IPS-15b (cell line): ENCODE results near the gene ATG9B.
A peak's percentile ranks its signal among the peaks of the same experiment; 100 is the strongest.

Source experiments
- H3K27me3 ChIP-seq: one replicate; pipeline ENCODE4 v1.6.1; 2013; ENCODE audit warnings: low read length; ENCODE audit not compliant: control insufficient read depth, insufficient read depth
- H3K36me3 ChIP-seq: one replicate; pipeline ENCODE4 v1.6.1; 2013; ENCODE audit warnings: low read length; ENCODE audit not compliant: control insufficient read depth, insufficient read depth
- H3K4me1 ChIP-seq: one replicate; pipeline ENCODE4 v1.6.1; 2013; ENCODE audit warnings: mild to moderate bottlenecking, low read length; ENCODE audit not compliant: control insufficient read depth, insufficient read depth
- H3K4me3 ChIP-seq: one replicate; pipeline ENCODE4 v1.5.1; 2013; ENCODE audit warnings: low read depth, low read length
- H3K9ac ChIP-seq: one replicate; pipeline ENCODE4 v1.6.1; 2013; ENCODE audit warnings: low read depth, mild to moderate bottlenecking, low read length
- H3K9me3 ChIP-seq: one replicate; pipeline ENCODE4 v1.6.1; 2013; ENCODE audit warnings: mild to moderate bottlenecking, low read length; ENCODE audit not compliant: control insufficient read depth, insufficient read depth

ATG9B gene

DNA sequence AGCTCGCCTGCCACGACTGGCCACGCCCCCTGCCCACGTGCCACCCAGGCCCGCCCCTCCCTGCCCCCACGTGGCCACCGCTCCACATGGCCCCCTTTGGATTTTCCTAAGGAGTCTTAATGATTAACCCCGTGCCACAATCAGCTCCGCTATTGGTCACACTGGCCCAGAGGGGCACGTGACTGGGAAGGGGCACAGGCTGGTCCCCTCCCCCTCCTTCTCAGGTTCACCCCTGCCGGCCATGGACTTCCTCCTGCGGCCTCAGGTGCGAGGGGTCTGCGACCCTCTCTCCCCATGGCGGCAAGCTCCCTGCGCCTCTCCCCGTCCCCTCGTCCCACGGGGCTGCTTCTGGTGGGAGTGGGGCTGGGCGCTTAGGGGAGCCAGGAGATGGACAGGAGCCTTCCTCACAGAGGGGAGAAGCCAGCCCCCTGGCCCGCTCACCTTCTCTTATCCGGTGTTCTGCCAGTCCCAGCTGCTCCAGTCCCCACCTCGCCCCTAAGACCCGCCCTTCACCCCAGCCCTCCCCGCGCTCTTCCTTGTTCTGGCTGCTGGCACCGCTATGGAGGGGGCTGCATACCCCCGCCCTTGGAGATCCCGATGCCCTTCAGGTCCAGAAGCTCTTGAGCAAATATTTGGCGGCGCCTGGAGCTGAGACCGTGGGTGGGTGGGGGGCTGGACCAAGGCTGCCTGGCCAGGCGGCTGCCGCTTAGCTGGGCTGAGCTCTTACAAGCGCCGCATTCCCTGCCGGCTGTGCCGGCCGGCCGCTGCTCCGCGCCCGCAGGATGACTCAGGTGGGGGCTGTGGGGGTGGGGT is 38.3 kb upstream of the ATG9B start:
- Histone ChIP-seq H3K4me1 (peaks cover 3% of the 10 kb centered on the region), H3K36me3 (peaks cover 18% of the 10 kb centered on the region), H3K4me3 (peak overlapping the region; percentile 69), H3K9me3 (no peaks in the 10 kb centered on the region), H3K9ac (peak overlapping the region; percentile 37), H3K27me3 (peaks cover 6% of the 10 kb centered on the region)

DNA sequence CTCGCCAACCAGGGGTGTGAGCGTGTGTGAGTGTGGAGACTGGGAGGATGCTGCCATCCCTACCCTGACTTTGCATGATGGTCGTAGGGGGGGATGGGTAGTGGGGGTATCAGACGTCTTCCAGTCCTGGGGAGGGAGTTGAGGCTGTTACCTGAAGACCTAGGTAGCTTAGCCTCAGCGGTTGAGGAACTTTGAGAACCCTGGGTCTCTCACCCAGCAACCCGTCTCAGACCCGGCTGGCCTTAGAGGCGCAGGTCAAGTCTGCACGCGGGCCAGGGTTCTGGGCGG is 37.8 kb upstream of the ATG9B start:
- Histone ChIP-seq H3K9ac (no peak overlapping the region), H3K27me3 (peaks cover 7% of the 10 kb centered on the region), H3K4me1 (peaks cover 3% of the 10 kb centered on the region), H3K9me3 (no peaks in the 10 kb centered on the region), H3K36me3 (peaks cover 17% of the 10 kb centered on the region), H3K4me3 (peak overlapping the region; percentile 40)

DNA sequence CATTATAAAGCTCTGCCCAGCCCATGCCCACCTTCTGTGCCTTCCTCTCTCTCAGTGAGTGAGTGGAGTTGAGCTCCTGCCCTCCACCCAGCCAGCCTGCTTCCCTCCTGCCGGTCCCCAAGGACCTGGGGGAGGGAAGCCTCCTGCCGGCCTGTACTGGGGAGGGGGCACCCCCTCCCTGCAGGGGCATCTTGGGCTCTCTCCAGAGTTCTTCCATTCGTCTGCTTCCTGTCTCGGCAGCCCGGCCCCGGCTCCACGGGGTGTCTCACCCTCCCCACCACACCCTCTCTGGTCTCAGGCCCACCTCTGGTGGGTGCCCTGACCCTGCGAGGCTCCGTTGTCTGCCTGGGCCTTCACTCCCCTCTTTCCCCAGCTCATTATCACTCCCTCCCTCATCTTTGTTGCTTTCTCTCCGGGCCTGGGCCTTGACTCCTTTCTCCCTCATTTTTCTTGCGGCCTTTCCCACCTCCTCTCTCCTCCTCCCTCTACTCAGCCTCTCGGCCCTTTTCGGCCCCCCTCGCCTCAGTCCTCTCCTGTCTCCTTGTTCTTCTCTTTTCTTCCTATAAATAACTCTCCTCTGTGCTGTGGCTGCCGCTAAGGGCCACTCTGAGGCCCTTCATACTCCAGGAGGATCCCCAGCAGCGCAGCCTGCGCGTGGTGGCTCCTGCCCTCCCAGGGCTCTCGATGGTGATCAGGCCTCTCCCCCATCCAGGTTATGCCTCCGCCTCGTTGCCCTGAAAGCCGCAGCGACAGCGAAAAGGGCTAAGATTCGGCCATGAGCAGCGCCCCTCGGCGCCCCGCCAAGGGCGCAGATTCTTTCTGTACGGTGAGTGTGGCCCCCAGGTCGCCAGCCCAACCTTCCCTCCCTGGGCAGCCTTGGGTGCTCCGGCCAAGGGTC is 37.2 kb upstream of the ATG9B start:
- Histone ChIP-seq H3K9me3 (no peaks in the 10 kb centered on the region), H3K9ac (no peak overlapping the region), H3K36me3 (peaks cover 12% of the 10 kb centered on the region), H3K4me1 (peaks cover 3% of the 10 kb centered on the region), H3K4me3 (peak overlapping the region; percentile 74), H3K27me3 (peaks cover 12% of the 10 kb centered on the region)

DNA sequence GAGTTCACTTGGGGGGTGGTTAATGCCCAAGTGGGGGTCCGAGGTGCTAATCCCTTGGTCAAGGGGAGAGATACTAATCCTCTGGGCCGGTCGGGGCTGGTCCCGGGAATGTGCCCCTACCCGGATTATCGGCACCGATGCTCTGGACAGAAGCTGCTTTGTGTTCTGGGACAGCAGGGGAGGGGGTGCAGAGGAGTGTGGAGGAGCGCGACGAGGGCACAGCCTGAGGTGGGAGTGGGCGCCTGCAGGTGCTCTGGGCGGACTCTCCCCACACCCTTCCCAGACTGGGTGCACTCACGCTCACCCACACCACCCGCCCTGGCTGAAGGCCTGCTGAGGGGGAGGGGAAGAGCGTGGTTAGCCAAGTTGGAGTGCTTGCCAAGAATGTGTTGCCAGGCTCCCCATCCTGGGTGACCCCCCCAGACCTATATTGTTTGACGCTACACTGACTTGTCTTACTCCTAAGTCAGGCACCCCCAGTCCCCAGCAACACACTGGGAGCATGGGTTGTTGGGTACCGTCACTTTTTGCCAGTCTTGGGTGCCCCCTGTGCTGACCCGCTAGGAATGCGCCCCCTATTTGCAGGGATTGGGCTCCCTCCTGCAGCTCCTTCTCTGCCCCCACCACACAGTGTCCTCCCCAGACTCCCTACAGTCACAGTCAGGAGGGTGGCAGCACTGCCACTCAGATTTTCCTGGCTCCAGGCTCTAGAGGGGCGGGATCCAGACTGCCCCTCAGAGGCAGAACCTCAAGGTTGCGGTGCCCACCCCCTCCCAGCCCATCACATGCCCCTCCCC is 36.3 kb upstream of the ATG9B start:
- Histone ChIP-seq H3K9ac (peak overlapping the region; percentile 54), H3K27me3 (peaks cover 17% of the 10 kb centered on the region), H3K4me1 (peaks cover 3% of the 10 kb centered on the region), H3K4me3 (peak overlapping the region; percentile 74), H3K36me3 (peaks cover 7% of the 10 kb centered on the region), H3K9me3 (no peaks in the 10 kb centered on the region)

DNA sequence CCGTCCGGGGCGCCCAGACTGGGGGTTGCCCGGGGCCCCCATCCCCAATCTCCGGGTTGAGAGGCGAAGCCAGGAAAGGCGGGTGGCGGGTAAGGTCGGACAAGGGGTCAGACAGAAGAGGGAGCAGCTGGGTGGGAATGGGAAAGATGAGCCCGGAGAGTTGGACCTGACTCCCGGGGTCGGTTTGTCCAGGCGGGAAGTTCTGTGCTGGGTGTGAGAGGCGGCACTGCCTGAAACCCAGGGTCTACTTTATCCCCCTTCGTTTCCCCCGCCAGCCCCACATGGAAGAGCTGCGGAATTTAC is 35.8 kb upstream of the ATG9B start:
- no peaks in the 10 kb centered on the region for H3K9me3 ChIP-seq
- H3K9ac ChIP-seq, result peak overlapping the region; percentile 54
- peaks cover 19% of the 10 kb centered on the region for H3K27me3 ChIP-seq
- peaks cover 3% of the 10 kb centered on the region for H3K36me3 ChIP-seq
- H3K4me1 ChIP-seq, result peaks cover 3% of the 10 kb centered on the region
- H3K4me3 ChIP-seq, result peak overlapping the region; percentile 74

DNA sequence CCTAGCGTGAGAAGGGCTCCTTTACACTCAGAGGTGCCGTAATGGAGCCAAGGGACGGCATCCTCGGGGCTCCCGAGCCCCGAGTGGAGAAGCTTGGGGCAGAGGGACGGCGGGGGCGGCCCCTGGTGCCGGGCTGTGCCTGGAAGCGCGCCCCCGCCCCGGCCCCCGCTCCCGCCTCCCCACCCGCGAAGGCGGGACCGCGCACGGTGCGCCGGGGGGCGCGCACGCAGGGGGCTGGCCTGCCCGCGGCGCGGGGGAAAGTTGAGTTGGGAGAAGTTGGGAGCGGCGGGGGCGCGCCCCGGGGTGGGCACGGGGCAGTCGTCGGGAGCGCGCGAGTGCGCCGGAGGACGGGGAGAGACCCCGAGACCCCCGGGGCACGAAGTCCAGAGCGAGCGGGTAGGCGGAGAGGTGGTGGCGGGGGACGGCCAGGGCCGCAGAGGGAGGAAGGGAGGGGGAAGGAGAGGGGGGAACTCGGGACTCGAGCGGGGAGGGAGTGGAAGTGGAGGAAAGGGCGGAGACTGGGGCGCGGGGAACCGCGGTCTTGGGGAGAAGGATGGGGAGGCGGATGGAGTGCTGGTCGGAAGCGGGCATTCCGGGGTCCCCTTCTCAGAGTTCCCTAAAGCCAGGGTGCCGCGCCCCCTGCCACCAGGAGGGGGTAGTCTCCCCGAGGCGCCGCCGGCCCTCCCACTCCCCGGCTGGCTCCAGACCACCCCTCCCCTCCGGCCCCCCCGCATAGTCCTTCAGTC is 35.2 kb upstream of the ATG9B start, which contains the start of gene SLC4A2:
TSS of gene SLC4A2 (plus strand) at position 223 of the 746 bp plus-strand sequence. CDS start 2,399 bp downstream, outside the sequence.
- Histone ChIP-seq H3K4me3 (peak within 1 kb of the TSS; percentile 74), H3K27me3 (peaks cover 19% of the 10 kb centered on the region), H3K36me3 (peaks cover 2% of the 10 kb centered on the region), H3K4me1 (peaks cover 3% of the 10 kb centered on the region), H3K9me3 (no peaks in the 10 kb centered on the region), H3K9ac (peak within 1 kb of the TSS; percentile 54)

DNA sequence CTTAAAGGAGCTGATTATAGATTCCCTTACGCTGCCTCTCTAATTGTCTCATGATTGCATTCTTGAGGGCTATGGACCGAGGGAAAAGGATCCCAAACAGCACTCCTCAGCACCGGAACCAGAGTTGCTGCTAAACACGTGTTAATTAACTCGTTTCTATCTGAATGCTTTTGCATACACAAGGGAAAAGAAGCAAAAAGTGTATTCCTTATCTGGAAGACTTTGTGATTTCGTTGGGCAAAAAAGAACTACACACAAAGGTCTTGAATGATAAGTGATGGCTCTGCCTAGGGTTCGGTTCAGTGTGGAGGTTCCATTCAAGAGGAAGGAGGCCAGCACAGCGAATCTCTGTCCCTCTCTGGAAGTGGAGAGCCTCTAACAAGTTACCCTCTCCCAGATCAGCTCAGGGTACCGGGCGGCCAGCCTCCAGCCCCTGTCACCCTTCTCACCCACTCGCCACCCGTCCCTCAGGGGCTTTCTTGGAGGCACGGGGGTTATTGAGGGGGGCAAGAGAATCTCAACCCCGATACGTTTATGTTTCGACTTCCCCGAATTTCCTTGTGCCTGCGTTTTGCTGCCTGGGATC is 34.6 kb upstream of the ATG9B start:
- H3K9ac ChIP-seq, result no peak overlapping the region
- H3K27me3 ChIP-seq, result peaks cover 19% of the 10 kb centered on the region
- H3K36me3 ChIP-seq, result no peaks in the 10 kb centered on the region
- peak overlapping the region; percentile 58 for H3K4me3 ChIP-seq
- no peaks in the 10 kb centered on the region for H3K9me3 ChIP-seq
- peaks cover 3% of the 10 kb centered on the region for H3K4me1 ChIP-seq

DNA sequence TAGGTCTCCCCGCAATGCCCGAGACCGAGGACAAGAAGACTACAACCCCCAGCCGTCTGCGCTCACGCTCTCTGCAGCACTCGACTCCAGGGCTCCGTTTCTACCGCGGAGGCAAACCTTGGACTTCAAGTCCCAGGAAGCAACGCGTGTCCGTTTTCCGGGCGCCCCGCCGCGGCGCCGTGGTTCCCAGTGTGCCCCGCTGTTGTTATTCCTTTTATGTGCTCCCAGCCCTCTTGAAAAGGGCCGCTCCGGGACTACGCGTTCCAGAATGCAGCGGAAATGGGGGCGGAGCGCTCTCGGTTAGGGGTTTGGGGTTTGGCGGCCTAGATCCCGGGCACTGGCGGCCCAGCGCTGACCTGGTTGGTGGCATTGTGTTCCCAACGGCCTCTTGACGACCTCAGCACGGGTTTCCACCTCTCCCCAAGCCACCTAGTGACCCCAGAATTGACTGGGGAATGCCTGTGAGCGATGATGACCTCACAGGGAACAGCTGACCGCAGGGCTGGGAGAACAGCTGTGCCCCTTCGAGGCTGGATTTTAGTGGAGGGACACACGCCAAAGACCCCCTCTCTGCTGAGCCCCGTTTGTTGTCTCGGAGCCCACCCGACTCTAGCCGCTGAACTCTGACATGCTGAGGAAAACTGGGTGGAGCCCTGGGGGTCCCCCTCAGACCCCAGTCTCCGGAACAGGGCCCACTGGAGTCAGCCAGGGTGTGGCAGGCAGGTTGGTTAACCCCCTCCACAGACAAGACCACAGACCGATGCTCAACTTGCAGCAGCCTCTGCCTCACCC is 33.9 kb upstream of the ATG9B start:
- peaks cover 19% of the 10 kb centered on the region for H3K27me3 ChIP-seq
- H3K36me3 ChIP-seq, result no peaks in the 10 kb centered on the region
- H3K4me3 ChIP-seq, result peak overlapping the region; percentile 89
- no peaks in the 10 kb centered on the region for H3K9me3 ChIP-seq
- no peaks in the 10 kb centered on the region for H3K4me1 ChIP-seq
- H3K9ac ChIP-seq, result no peak overlapping the region

DNA sequence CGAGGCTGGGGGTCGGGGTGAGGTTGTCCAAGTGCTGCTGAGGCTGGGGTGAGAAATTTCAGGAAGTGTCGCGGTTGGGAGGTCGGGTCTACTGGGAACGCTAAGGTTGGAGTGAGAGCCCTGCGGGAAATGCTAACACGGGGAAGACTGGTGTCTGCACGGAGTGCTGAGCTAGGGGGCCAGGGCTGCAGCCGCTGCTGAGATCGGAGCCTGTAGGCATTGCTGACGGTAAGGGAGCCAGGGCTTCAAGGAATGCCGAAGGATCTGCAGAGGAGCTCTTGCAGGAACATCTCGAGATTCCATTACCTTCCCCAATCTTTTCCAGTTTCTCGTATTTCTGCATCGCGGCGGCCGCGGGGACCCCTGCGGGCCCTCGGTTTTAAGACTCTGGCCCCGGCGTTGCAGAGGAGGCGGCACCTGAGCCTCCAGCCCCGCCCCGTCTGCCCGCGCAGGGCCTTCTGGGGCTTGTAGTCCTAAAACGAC is 33.3 kb upstream of the ATG9B start, which contains the start of gene CDK5:
TSS of gene CDK5 (minus strand) at position 392 of the 483 bp plus-strand sequence. CDS start at position 343, 49 bp downstream.
- no peaks in the 10 kb centered on the region for H3K9me3 ChIP-seq
- no peak within 1 kb of the TSS for H3K9ac ChIP-seq
- peak within 1 kb of the TSS; percentile 89 for H3K4me3 ChIP-seq
- peaks cover 22% of the 10 kb centered on the region for H3K27me3 ChIP-seq
- no peaks in the 10 kb centered on the region for H3K36me3 ChIP-seq
- no peaks in the 10 kb centered on the region for H3K4me1 ChIP-seq
